HG03378 (cell line): ENCODE data around the gene ZNF668.
"Not testable (repeated sequence)": the region's sequence is repeated elsewhere in the genome, so short reads cannot be mapped to it uniquely, and the experiment has no call there.

Experiments used
- ATAC-seq: cut with Tn5 transposase; IDR thresholded peaks from one replicate; pipeline ENCODE4 v1.9.1; 2021; ENCODE audit warnings: mild to moderate bottlenecking, moderate library complexity; ENCODE audit not compliant: unreplicated experiment

The ZNF668 gene

DNA sequence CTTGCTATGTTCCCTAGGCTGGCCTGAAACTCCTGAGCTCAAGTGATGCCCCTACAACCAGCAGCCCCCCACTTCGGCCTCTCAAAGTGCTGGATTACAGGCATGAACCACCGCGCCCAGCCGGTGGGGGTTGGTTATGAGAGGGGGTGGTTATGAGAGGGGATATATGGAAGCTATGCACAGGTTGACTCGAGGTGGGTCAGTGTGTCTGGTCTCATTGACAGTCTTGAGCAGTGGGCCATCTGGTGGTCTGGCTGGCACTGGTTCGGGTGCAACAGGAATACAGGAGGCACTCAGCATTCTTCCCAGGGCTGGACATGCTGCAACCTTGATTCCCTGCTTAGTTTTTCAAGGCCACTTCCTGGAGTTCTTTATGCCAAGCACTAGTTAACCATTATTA is 58.0 kb downstream of the ZNF668 start:
- no peak for ATAC-seq

DNA sequence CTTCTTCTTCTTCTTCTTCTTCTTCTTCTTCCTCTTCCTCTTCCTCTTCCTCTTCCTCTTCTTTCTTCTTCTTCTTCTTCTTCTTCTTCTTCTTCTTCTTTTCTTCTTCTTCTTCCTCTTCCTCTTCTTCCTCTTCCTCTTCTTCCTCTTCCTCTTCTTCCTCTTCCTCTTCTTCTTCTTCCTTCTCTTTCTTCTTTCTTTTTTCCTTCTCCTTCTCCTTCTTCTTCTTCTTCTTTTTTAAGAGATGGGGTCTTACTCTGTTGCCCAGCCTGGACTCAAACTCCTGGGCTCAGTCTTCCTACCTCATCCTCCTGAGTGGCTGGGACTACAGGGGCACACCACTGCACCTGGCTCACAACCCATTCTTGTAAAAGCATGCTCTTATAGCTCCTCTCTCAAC is 60.7 kb downstream of the ZNF668 start:
- ATAC-seq: not testable (repeated sequence)

GRCh38 chr16:31011815-31012214 is 62.2 kb downstream of the ZNF668 start:
- ATAC-seq: not testable (repeated sequence)
